G401.6 (cell line): ENCODE measurements around the gene AQP1.

Experiments used
- FAIRE-seq: peaks from 2 replicates; lab custom pipeline; 2012; peaks lifted over from hg19 to GRCh38; lab: Jason Lieb, UNC

Gene AQP1

DNA sequence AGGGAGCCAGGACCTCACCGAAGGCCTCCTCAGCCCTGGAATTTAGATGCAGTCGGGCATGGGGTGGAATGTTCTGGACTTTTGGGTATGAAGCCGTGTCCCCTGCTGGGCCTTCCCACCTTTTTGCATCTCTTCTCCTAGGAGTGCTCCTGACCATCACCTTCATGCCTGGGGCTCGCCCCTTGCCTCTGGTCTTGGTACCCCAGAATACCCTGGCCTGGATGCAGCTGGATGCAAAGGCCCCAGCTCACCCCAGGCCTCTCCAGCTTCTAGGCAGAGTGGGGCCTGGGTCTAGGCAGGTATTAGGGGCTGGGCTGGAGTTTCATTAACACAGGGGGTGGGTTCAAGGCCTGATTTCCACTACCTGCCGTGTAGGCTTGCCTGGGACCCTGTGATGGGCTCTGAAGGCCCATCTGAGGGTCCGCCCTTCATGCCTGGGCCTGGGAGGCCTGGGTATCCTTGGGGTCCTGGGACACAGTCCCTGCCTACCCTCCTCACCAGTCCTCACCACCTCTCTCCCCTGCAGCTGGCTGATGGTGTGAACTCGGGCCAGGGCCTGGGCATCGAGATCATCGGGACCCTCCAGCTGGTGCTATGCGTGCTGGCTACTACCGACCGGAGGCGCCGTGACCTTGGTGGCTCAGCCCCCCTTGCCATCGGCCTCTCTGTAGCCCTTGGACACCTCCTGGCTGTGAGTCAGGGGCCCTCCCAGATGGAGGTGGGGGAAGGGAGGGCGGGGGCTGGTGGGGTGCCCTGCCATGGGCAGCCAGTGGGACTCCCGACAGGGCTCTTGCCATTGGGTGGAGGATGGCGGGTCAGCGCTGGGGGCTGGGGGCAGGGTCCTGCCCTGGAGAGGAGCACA is 10.1 kb downstream of the AQP1 start:
- FAIRE-seq, result no peak

- no peak for FAIRE-seq
Measured at GRCh38 chr7:30922596-30922995, 10.9 kb downstream of the AQP1 start.

- no peak for FAIRE-seq
Measured at GRCh38 chr7:30923009-30923773, 11.5 kb downstream of the AQP1 start.

- no peak for FAIRE-seq
Measured at GRCh38 chr7:30923774-30924413, 12.2 kb downstream of the AQP1 start.

DNA sequence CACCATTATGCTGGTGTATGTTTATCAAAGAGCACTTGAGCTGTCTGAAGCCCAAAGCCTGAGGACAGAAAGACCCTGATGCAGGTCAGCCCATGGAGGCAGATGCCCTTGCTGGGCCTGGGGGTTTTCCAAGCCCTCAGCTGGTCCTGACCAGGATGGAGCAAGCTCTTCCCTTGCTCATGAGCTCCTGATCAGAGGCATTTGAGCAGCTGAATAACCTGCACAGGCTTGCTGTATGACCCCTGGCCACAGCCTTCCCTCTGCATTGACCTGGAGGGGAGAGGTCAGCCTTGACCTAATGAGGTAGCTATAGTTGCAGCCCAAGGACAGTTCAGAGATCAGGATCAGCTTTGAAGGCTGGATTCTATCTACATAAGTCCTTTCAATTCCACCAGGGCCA is 13.0 kb downstream of the AQP1 start:
- no peak for FAIRE-seq

GRCh38 chr7:30925117-30925516 is 13.5 kb downstream of the AQP1 start:
- no peak for FAIRE-seq

GRCh38 chr7:30925913-30926312 is 14.3 kb downstream of the AQP1 start:
- no peak for FAIRE-seq

DNA sequence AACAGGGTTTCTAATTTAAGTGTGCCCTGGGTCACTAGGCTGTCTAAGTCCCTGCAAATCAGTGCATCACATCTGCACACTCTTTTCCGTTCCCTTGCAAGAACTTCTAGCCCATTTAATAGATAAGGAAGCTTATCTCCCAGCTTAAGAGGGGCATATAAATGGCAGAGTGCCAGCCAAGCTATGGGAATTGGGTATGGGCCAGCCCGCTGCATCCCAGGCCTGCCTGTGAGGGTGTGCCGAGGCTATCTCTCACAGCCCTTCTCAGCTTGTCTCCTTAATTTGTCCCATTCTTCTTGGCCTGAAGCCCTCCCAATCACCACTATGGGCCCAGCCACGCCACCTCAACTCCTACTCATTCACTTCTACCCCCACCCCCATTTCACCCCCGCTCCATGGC is 14.7 kb downstream of the AQP1 start:
- no peak for FAIRE-seq

- no peak for FAIRE-seq
Measured at GRCh38 chr7:30927040-30927439, 15.4 kb downstream of the AQP1 start.

DNA sequence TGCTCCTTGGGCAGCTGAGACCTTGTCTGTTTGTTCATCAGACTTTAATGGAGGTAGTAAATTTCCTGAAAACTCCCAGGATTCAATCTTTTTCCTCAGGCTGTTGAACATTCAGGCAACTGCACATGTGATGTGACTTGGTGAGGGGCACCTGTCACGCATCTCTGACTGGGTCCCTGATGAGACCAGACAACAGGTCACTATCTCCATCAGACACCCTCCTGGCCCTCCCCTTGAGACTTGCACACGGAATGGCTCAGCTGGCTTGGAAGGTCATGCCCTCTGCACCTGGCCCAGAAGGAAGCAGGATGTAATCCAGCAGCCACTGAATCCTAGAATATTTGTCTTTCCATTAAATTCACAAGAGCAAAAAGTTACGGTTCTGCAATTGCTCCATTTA is 15.9 kb downstream of the AQP1 start:
- FAIRE-seq, result no peak

DNA sequence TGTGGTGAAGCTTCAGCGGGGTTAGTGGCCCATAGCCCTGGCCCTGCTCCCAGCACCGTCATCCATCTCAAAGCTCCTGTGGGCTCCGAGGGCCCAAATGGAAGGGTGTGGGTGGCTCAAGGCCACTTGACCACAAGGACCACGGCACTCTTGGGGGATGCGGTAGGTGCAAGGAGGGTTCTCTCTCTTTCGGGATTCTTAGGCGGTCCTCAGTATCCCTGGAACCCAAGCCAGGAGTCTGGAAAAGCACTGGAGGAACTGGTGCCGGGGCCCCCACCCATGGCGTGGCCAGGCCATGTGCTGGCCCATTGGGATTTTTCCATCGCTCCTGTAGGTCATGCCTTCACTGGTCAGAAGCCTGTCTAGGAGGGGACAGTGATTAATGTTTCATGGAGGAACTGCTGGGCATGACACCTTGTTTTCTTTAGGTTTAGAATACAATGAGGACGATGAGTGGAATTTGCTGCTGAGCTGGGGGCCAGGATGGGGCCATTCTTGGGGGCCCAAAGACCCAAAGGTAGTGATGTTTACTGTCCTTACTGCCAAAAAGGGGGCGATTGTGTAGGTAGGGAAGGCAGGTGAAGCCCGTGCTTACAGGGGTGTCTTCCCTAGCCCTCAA is 16.7 kb downstream of the AQP1 start:
- FAIRE-seq, result no peak

GRCh38 chr7:30929686-30930085 is 18.0 kb downstream of the AQP1 start:
- FAIRE-seq, result no peak

DNA sequence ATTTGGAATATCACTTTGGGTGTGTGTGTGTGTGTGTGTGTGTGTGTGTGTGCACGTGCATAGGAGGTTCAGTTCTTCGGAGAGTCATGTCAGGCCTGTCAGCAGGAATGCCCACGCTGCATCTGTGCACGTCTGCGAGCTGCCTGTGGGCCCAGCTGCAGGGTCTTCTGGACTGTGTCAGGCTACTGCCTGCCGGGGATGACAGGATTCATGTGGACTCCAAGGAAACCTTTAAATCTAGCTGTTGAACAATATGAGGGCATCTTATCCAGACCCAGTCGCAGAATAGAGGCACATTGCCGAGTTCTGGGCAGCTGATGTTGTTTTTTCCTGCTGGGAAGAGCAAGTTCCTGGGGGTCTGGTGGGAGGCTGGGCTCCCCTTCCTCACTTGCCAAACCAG is 19.0 kb downstream of the AQP1 start:
- no peak for FAIRE-seq

DNA sequence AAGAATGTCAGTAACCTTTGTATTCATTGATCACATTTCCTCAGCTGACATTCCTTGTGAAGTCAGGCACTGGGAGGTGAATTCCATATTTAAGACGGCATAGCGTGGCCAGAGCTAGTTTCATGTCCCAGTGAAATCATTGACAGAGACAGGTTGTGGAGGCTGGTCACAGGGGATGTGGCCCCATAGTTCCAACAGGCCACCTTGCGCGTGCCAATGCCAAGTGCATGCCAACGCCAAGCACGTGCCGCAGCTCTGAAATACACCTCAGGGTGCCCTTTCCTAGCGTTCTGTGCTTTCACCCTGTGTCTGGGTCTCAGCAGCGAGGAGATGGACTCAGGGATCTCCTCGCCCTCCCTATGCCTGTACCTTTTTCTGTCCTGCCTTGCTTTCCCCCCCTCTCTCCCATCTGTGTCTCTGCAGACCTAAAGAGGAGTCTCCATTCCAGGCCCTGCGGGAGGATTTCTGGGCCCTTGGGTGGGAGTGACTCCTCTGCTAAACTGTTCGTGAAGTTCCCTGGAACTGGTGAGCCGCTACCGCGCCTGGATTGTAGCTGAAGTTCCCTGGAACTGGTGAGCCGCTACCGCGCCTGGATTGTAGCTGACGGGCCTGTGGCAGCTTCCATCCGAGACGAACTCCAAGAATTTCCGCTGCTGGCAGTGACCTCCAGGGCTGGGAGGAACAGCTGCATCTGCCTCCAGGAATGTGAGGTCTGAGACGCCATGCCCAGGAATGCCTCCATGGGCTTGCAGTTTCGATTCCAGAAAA is 19.7 kb downstream of the AQP1 start:
- no peak for FAIRE-seq

DNA sequence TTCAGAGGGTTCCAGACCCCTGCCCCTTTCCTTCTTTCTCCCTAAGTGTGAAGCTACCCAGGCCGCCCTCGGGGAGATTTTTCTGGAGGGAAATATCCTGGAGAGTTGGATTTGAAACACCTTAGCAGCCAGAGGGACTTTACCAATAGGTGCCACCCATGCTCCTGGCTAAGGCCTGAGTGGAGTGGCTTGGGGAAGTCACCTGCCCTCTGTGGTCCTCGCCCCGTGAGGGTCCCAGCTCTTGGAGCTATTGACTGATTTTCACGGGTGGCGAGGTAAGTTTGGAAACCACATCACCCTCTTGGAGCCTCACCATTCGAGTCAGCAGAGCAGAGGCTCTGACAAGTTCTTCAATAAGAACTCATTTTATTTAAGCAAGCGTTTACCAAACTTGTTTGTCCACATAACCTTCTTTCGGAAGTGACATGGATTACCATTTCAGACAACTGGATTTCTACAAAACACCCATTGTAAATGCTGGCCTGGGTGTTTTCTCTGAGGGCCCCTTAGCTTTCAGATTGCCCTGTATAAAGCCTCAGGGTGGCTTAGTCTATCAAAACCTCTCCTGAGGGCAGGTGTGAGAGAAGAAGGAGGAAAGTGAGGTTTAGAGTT is 20.4 kb downstream of the AQP1 start:
- no peak for FAIRE-seq

DNA sequence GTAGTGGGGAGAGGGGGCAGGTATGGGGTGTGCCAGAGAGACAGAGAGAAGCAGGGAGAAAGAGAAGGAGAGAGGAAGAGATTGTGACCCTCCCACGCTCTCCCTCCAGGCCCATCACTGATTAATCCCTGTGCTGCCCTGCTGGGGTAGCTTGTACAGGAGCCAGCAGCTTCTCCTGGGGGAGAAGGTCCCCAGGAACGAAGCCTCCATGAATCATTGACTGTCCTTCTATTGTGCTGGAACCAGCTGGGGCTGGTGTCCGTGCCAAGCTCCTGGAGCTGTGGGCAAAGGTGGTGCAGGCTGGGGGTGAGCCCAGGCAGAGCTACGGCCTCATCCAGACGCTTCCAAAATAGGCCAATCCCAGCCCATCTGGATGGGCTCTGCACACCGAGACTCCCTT is 20.9 kb downstream of the AQP1 start:
- no peak for FAIRE-seq

- no peak for FAIRE-seq
Measured at GRCh38 chr7:30933124-30933974, 21.7 kb downstream of the AQP1 start.

- no peak for FAIRE-seq
Measured at GRCh38 chr7:30934225-30934624, 22.6 kb downstream of the AQP1 start.

- FAIRE-seq, result no peak
Measured at GRCh38 chr7:30934732-30935568, 23.3 kb downstream of the AQP1 start.

GRCh38 chr7:30935569-30935877 is 23.9 kb downstream of the AQP1 start:
- FAIRE-seq, result no peak
